B cell (primary cell): ENCODE measurements around the gene GGA3. TPM values are rescaled to one million over a fixed set of nuclear protein-coding genes. Genes with fewer than 3 reads are reported as not detected.

Experiments
- ATAC-seq: fragments of 200-7000 bp; cut with Tn5 transposase; one replicate; pipeline ENCODE4 v1.10.0; 2021; ENCODE audit warnings: low read depth, mild to moderate bottlenecking, moderate number of reproducible peaks, moderate library complexity
- CTCF ChIA-PET: fragments of 350-600 bp; sonication (Branson Sonifier 250); formaldehyde crosslinking; loops from one replicate; lab custom pipeline; 2021; ENCODE audit warnings: antibody characterized with exemption, inconsistent platforms; lab: Charles Lee
- POLR2A ChIA-PET: fragments of 350-600 bp; sonication (Branson Sonifier 250); formaldehyde crosslinking; loops from one replicate; lab custom pipeline; 2021; ENCODE audit warnings: antibody characterized with exemption; lab: Charles Lee
- DNase-seq: peaks from one replicate; pipeline ENCODE4 v3.0.0; 2013
- H2AFZ ChIP-seq: 2 replicates; pipeline ENCODE4 v1.6.1; 2012; ENCODE audit warnings: mild to moderate bottlenecking, low read depth, low read length; ENCODE audit not compliant: insufficient read depth, poor library complexity, severe bottlenecking
- H3K27ac ChIP-seq, 2 donors: 1 replicate in 1 of 2; 2 replicates in 1 of 2; pipeline ENCODE4 v1.5.1; 2012 to 2013; ENCODE audit warnings: low read length in 2 of 2, mild to moderate bottlenecking in 2 of 2, moderate library complexity in 1 of 2
- H3K27me3 ChIP-seq, 4 experiments: fragments of 200-600 bp in 1 of 4; sonication (generic) in 1 of 4; replicated peaks in 1 of 4; 1 replicate in 2 of 4; 2 replicates in 2 of 4; pipeline versions ENCODE4 v1.6.1 to v1.7.0; 2013 to 2016; ENCODE audit warnings: low read length in 3 of 4, mild to moderate bottlenecking in 2 of 4, mixed read lengths in 1 of 4, moderate library complexity in 1 of 4; ENCODE audit not compliant: insufficient read depth in 4 of 4, control insufficient read depth in 3 of 4; ENCODE audit errors: control extremely low read depth in 1 of 4
- H3K36me3 ChIP-seq, 2 experiments: replicated peaks in 1 of 2; 1 replicate in 1 of 2; 2 replicates in 1 of 2; pipeline versions ENCODE4 v1.6.1 to v1.7.1; 2013; ENCODE audit warnings: low read length in 1 of 2; ENCODE audit not compliant: insufficient read depth in 2 of 2, control insufficient read depth in 1 of 2; ENCODE audit errors: control extremely low read depth in 1 of 2, extremely low read depth in 1 of 2
- H3K4me1 ChIP-seq, 2 donors: fragments of 200-600 bp in 1 of 2; sonication (generic) in 1 of 2; 1 replicate in 1 of 2; 2 replicates in 1 of 2; pipeline versions ENCODE4 v1.5.1 to v1.6.1; 2013 to 2017; ENCODE audit warnings: low read length in 2 of 2; ENCODE audit not compliant: control insufficient read depth in 2 of 2, insufficient read depth in 2 of 2
- H3K4me2 ChIP-seq: replicated peaks from 2 replicates; pipeline ENCODE3; 2012; ENCODE audit warnings: mild to moderate bottlenecking, low read depth, low read length; ENCODE audit not compliant: poor library complexity, severe bottlenecking
- H3K4me3 ChIP-seq, 5 experiments: fragments of 200-600 bp in 1 of 5; sonication (generic) in 1 of 5; 1 replicate in 3 of 5; 2 replicates in 2 of 5; pipeline versions ENCODE4 v1.5.1 to v1.7.0; 2011 to 2016; ENCODE audit warnings: low read length in 4 of 5, mild to moderate bottlenecking in 4 of 5, low read depth in 2 of 5, control low read depth in 1 of 5, moderate library complexity in 1 of 5; ENCODE audit not compliant: insufficient read depth in 1 of 5; ENCODE audit errors: control extremely low read depth in 1 of 5, extremely low read depth in 1 of 5
- H3K79me2 ChIP-seq: fragments of 200-600 bp; sonication (generic); one replicate; pipeline ENCODE4 v1.6.0; 2016; ENCODE audit warnings: low read length; ENCODE audit not compliant: control insufficient read depth, insufficient read depth
- H3K9ac ChIP-seq: fragments of 200-600 bp; sonication (generic); 2 replicates; pipeline ENCODE4 v1.6.1; 2017; ENCODE audit warnings: mild to moderate bottlenecking, low read length, moderate library complexity
- H3K9me3 ChIP-seq, 3 donors: one replicate each; pipeline versions ENCODE4 v1.6.1 to v1.7.1; 2013; ENCODE audit warnings: low read length in 2 of 3; ENCODE audit not compliant: control insufficient read depth in 2 of 3, insufficient read depth in 1 of 3; ENCODE audit errors: control extremely low read depth in 1 of 3
- H4K20me1 ChIP-seq: 2 replicates; pipeline ENCODE4 v1.6.0; 2012; ENCODE audit warnings: mild to moderate bottlenecking, low read length; ENCODE audit not compliant: insufficient read depth, control insufficient read depth, poor library complexity, severe bottlenecking
- H3K27ac Mint-ChIP-seq: one replicate; pipeline ENCODE4 v1.8.0; 2021; ENCODE audit warnings: mixed read lengths
- H3K27me3 Mint-ChIP-seq: one replicate; pipeline ENCODE4 v1.8.0; 2021; ENCODE audit warnings: mixed read lengths
- H3K4me1 Mint-ChIP-seq: one replicate; pipeline ENCODE4 v1.8.0; 2021; ENCODE audit warnings: mixed read lengths
- H3K4me3 Mint-ChIP-seq: one replicate; pipeline ENCODE4 v1.8.0; 2021; ENCODE audit warnings: mixed read lengths
- H3K9me3 Mint-ChIP-seq: one replicate; pipeline ENCODE4 v1.8.0; 2022; ENCODE audit warnings: mixed read lengths; ENCODE audit not compliant: insufficient read depth
- CTCF ChIP-seq: fragments of 200-600 bp; IDR thresholded peaks from one replicate; pipeline ENCODE4 v1.8.0; 2022; ENCODE audit warnings: antibody characterized with exemption, mild to moderate bottlenecking
- EZH2 ChIP-seq: IDR thresholded peaks from 2 replicates; pipeline ENCODE4 v1.6.1; 2012; ENCODE audit warnings: borderline replicate concordance, low read depth, mild to moderate bottlenecking, moderate library complexity, low read length; ENCODE audit not compliant: insufficient read depth, poor library complexity, severe bottlenecking
- WGBS: methylation state at CpG from one replicate; pipeline ENCODE4 v1.1.5; 2013; ENCODE audit warnings: missing lambda C conversion rate; ENCODE audit not compliant: insufficient coverage; 5-methylcytosine and 5-hydroxymethylcytosine counted together
- intact Hi-C: fragments of 100-400 bp; cut with micrococcal nuclease; formaldehyde crosslinking; loops from one replicate; pipeline ENCODE4 v1.10.0; 2022
- polyA plus RNA-seq: library from polyadenylated mRNA; depleted of rRNA; stranded (reverse); fragments of >200 nt; gene quantifications from 2 replicates; pipeline ENCODE4 v1.2.3, GENCODE V29; 2012
- total RNA-seq, 2 donors: library from RNA; stranded (reverse); fragments of 120-200 nt in 1 of 2; gene quantifications; 1 replicate in 1 of 2; 2 replicates in 1 of 2; pipeline versions ENCODE4 v1.2.3 to v1.2.4, GENCODE V29; 2013 to 2022

GGA3 gene
- total and polyA plus RNA-seq, 2 donors (not counting 1 experiment from before 2014, with no cell fraction given), result 109 to 135 TPM

GRCh38 chr17:75242461-75243042 is 18.9 kb downstream of the GGA3 start:
- Histone ChIP-seq H3K27ac (peak overlapping the region; percentile 36 to 80), H4K20me1 (peaks cover 15% of the 10 kb centered on the region), H3K9me3 (no peaks in the 10 kb centered on the region), H3K4me3 (no peak overlapping the region), H3K79me2 (peaks cover 26% of the 10 kb centered on the region), H2AFZ (no peak overlapping the region), H3K27me3 (no peaks in the 10 kb centered on the region), H3K4me2 (peak overlapping the region; percentile 36), H3K36me3 (peaks cover under 1 to 89% of the 10 kb centered on the region in 2 experiments), H3K4me1 (peaks cover 13 to 62% of the 10 kb centered on the region in 2 donors), H3K9ac (no peak overlapping the region)
- peak; percentile 53 for ATAC-seq
- no peaks in the 10 kb centered on the region for H3K9me3 Mint-ChIP-seq
- WGBS, result 77% methylated on average over 13 of the region's 17 CpGs
- ChIA-PET POLR2A (interaction anchor here (0.6 to 1.5 kb wide), 6 partner anchors 18 to 445 kb away, joined by 3 to 19 read pairs (median 6); partner anchors contain the start of genes GGA3, GRB2, MIF4GD and MRPS7), CTCF (interaction anchor here (0.7 to 3.3 kb wide), 5 partner anchors 9 to 47 kb away, joined by 3 to 23 read pairs (median 6); partner anchors contain the start of genes GGA3, MIF4GD, MRPS7 and SLC25A19)
- intact Hi-C loops, result loop anchor here (2.0 kb wide), 1 partner anchor 28 kb away; the partner anchor contains the start of gene MIF4GD
- DNase-seq, result peak; percentile 80
- peak overlapping the region; percentile 94 for H3K27ac Mint-ChIP-seq
- H3K27me3 Mint-ChIP-seq, result no peaks in the 10 kb centered on the region
- peaks cover 43% of the 10 kb centered on the region for H3K4me1 Mint-ChIP-seq
- TF ChIP-seq EZH2, result no peak
- peak overlapping the region; percentile 42 for H3K4me3 Mint-ChIP-seq

- no peak for ATAC-seq
- H3K27me3 Mint-ChIP-seq, result no peaks in the 10 kb centered on the region
- 79% methylated on average over 15 of the region's 15 CpGs for WGBS
- POLR2A ChIA-PET, result interaction anchor here (0.6 to 1.5 kb wide), 4 partner anchors 19 to 55 kb away, joined by 3 to 19 read pairs (median 4); partner anchors contain the start of genes GGA3, MIF4GD and MRPS7
- no peak for DNase-seq
- TF ChIP-seq EZH2 (no peak), CTCF (no peak)
- Histone ChIP-seq H3K9me3 (no peaks in the 10 kb centered on the region), H3K79me2 (peaks cover 21% of the 10 kb centered on the region), H3K36me3 (peaks cover 2 to 93% of the 10 kb centered on the region in 2 experiments), H3K4me3 (no peak overlapping the region), H3K27me3 (no peaks in the 10 kb centered on the region), H2AFZ (no peak overlapping the region), H4K20me1 (peaks cover 9% of the 10 kb centered on the region), H3K27ac (peak overlapping the region; percentile 36 to 80), H3K4me2 (peak overlapping the region; percentile 36), H3K4me1 (peaks cover 13 to 61% of the 10 kb centered on the region in 2 donors), H3K9ac (no peak overlapping the region)
- peak overlapping the region; percentile 42 for H3K4me3 Mint-ChIP-seq
- no peaks in the 10 kb centered on the region for H3K9me3 Mint-ChIP-seq
- CTCF ChIA-PET, result interaction anchor here (0.7 to 3.3 kb wide), 4 partner anchors 19 to 47 kb away, joined by 3 to 23 read pairs (median 11); partner anchors contain the start of genes GGA3, MIF4GD, MRPS7 and SLC25A19
- peak overlapping the region; percentile 94 for H3K27ac Mint-ChIP-seq
- H3K4me1 Mint-ChIP-seq, result peaks cover 43% of the 10 kb centered on the region
- intact Hi-C loops, result loop anchor here (2.0 kb wide), 1 partner anchor 29 kb away; the partner anchor contains the start of gene MIF4GD
Observed at GRCh38 chr17:75241996-75242460, 19.4 kb downstream of the GGA3 start.
